ENCODE results near the gene PRH2. TPM values are rescaled to one million over a fixed set of nuclear protein-coding genes. Genes with fewer than 3 reads are reported as not detected.

The PRH2 gene
- total and polyA plus RNA-seq, 9 of the 15 experiments (the other 6 are each of a cell fraction or from before 2014, with no cell fraction given): 0.18 to 0.81 (median 0.24) TPM; not detected in 6

DNA sequence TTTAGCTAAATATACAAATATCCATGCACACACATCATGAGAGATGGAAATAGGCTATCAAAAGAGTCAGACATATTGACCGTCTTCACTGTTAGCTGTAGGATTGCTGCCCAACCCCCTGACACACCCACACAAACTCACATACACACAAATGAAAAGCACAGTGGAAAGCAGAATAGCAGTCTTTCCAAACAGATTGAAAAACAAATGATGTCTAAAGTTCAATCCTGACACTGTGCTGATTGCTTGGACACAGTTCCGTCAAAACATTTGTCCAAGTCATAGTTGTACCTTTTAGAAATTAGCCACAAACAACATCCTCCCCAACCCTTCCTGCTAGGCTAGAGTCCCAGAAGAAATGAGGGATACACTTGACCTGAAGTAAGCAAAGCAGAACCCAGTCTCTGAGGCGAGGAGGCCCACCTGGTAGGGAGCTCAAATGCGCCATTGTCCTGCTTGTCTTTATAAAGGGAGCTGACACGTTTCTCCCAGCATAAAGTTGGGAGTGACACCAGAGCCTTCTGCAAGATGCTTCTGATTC is at the start of gene PRH2 (continued):
- TF ChIP-seq CREB3L1 (IDR thresholded peaks at IDR 0.05; ENCODE audit: borderline replicate concordance, low read depth) (no peak), RBM17 (IDR thresholded peaks at IDR 0.05; ENCODE audit: borderline replicate concordance, low read depth, low read length) (no peak), ZBED1 (IDR thresholded peaks at IDR 0.05) (no peak), YBX1 (IDR thresholded peaks at IDR 0.05) (no peak)

- WGBS (ENCODE audit: insufficient coverage, low coverage, missing lambda C conversion rate): 54% methylated on average over 6 of the region's 6 CpGs
- intact Hi-C loops (cut with micrococcal nuclease) (no loop called here), in situ Hi-C loops (cut with MboI) (no loop called here)
- no peaks in the 10 kb centered on the region for H3K36me3 ChIP-seq (ENCODE audit: control insufficient read depth, insufficient read depth, low read length)
- no peaks in the 10 kb centered on the region for H4K20me1 ChIP-seq (replicated peaks; ENCODE audit: control insufficient read depth, insufficient read depth, low read length)
- no peak within 1 kb of the TSS for H3K9ac ChIP-seq (ENCODE audit: insufficient read depth in 1 of 2, low read depth in 2 of 2, low read length in 2 of 2)
- H3K4me1 ChIP-seq (replicated peaks in 1 of 2; ENCODE audit: control insufficient read depth in 2 of 2, insufficient read depth in 2 of 2, low read length in 2 of 2): no peaks in the 10 kb centered on the region
- BruUV-seq (replicated peaks): no TSS peak
- ChIA-PET POLR2A (no interaction called here), CTCF (ENCODE audit: low intra/inter-chr PET ratio) (no interaction called here)
- no peaks in the 10 kb centered on the region for H3K9me3 ChIP-seq (replicated peaks; ENCODE audit: control insufficient read depth, insufficient read depth, low read depth, low read length)
- no peak for DNase-seq (ENCODE audit: extremely low read depth in 1 of 4, low spot score in 3 of 4)
- H2AFZ ChIP-seq (ENCODE audit: low read depth, low read length): no peak within 1 kb of the TSS
- H3K27me3 ChIP-seq (ENCODE audit: control insufficient read depth in 2 of 2, insufficient read depth in 2 of 2, low read length in 2 of 2): no peaks in the 10 kb centered on the region
- H3K4me3 ChIP-seq: no peak within 1 kb of the TSS
- H3K9me1 ChIP-seq (ENCODE audit: control insufficient read depth, insufficient read depth, low read length): no peaks in the 10 kb centered on the region
- no peak within 1 kb of the TSS for H3K27ac ChIP-seq (ENCODE audit: extremely low read depth, low read depth, low read length)
- no peak for FAIRE-seq
- no peak within 1 kb of the TSS for H3K4me2 ChIP-seq (ENCODE audit: insufficient read depth, low read length)
- no peak for ATAC-seq
- H3K79me2 ChIP-seq (ENCODE audit: control insufficient read depth, insufficient read depth, low read length): no peaks in the 10 kb centered on the region
- no peak for TF ChIP-seq CEBPG (CRISPR knock-in tag; IDR thresholded peaks at IDR 0.05)
- TF ChIP-seq CEBPG (tag; conservative IDR thresholded peaks at IDR 0.05 in 1 of 2, IDR thresholded peaks at IDR 0.05 in 1 of 2): no peak
- no peak for TF ChIP-seq ZNF431 (CRISPR knock-in tag; IDR thresholded peaks at IDR 0.05)
- TF ChIP-seq NR3C1 (CRISPR knock-in tag; IDR thresholded peaks at IDR 0.05): no peak
- TF ChIP-seq TGIF2 (CRISPR knock-in tag; IDR thresholded peaks at IDR 0.05): no peak
- TF ChIP-seq COPS2 (conservative IDR thresholded peaks at IDR 0.05): no peak
- no peak for TF ChIP-seq ILK (tag; IDR thresholded peaks at IDR 0.05; ENCODE audit: borderline replicate concordance, low read depth)
- no peak for TF ChIP-seq ZNF184 (CRISPR knock-in tag; IDR thresholded peaks at IDR 0.05)
- TF ChIP-seq RBM17 (IDR thresholded peaks at IDR 0.05; ENCODE audit: borderline replicate concordance, low read depth, low read length): no peak
- no peak for TF ChIP-seq GATAD2B (IDR thresholded peaks at IDR 0.05; ENCODE audit: borderline replicate concordance)
- no peak for TF ChIP-seq RFX5 (IDR thresholded peaks at IDR 0.05; ENCODE audit: low read depth, low read length)
- no peak for TF ChIP-seq ZNF124 (CRISPR knock-in tag; IDR thresholded peaks at IDR 0.05)
- TF ChIP-seq JUND (IDR thresholded peaks at IDR 0.05; ENCODE audit: borderline replicate concordance, low read depth, low read length): no peak
- TF ChIP-seq JUND (tag; IDR thresholded peaks at IDR 0.05; ENCODE audit: borderline replicate concordance, low read depth, low read length): no peak
- TF ChIP-seq CSDE1 (IDR thresholded peaks at IDR 0.05): no peak
- no peak for TF ChIP-seq ZNF133 (CRISPR knock-in tag; IDR thresholded peaks at IDR 0.05)
- TF ChIP-seq CBX5 (IDR thresholded peaks at IDR 0.05; ENCODE audit: borderline replicate concordance, low read depth): no peak
These were observed 44.8 kb upstream of the PRH2 start, which contains the start of gene PRH1 for GRCh38 chr12:10884086-10884725. Gene PRH1, minus strand, starts transcription at chr12:10884255. Its CDS starts 38 bp downstream, at chr12:10884217.

Data from K562 (cell line).